GM19193 (cell line): Measurements from ENCODE around the gene CLCNKA.

Source experiments
- POLR2A ChIP-seq: IDR thresholded peaks from 4 replicates; pipeline ENCODE4 v1.6.1; 2011; ENCODE audit not compliant: insufficient read depth, insufficient read length; ENCODE audit errors: extremely low read depth

CLCNKA gene

DNA sequence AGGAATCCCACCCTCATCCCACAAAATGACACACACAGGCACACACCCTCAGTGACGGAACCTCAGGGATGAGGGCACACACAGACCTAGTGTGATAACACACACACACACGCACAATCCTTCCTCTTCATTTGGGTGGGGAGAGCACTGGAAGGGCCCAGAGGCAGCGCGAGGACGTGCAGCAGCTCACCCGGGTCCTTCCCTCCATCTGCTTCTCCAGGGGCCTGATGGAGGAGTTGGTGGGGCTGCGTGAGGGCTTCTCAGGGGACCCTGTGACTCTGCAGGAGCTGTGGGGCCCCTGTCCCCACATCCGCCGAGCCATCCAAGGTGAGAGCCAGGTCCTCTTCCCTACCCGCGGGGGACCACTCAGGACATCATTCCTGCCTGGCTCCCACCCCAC is 557 bp downstream of the CLCNKA start:
- TF ChIP-seq POLR2A = no peak

DNA sequence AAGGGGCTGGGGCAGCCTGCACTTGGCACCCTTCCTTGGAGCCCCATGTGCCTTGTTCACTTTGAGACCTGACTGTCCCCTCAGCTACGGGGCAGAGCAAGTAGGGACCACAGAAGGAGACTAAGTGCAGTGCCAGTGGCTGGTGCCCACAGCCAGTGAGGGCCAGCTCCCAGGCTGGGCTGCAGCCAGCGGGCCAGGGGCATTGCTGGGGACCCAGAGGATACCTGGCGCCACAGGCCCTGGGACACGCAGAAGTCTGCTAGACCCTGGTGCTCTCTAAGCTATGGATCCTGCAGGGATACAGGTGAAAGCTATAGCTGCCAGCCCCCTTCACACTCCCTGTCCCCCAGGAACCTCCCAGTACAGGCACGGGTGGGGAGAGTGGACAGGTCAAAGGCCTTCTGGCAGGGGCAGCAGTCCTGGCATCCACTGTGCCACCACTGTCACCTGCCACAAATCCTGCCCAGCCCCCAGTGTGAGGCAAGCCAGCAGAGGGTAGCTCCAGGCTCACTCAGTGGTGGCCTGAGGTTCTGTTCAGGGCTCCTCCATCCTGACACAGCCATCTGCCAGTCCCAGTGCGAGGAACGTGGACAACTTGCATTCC is 1.3 kb downstream of the CLCNKA start:
- TF ChIP-seq POLR2A = no peak

DNA sequence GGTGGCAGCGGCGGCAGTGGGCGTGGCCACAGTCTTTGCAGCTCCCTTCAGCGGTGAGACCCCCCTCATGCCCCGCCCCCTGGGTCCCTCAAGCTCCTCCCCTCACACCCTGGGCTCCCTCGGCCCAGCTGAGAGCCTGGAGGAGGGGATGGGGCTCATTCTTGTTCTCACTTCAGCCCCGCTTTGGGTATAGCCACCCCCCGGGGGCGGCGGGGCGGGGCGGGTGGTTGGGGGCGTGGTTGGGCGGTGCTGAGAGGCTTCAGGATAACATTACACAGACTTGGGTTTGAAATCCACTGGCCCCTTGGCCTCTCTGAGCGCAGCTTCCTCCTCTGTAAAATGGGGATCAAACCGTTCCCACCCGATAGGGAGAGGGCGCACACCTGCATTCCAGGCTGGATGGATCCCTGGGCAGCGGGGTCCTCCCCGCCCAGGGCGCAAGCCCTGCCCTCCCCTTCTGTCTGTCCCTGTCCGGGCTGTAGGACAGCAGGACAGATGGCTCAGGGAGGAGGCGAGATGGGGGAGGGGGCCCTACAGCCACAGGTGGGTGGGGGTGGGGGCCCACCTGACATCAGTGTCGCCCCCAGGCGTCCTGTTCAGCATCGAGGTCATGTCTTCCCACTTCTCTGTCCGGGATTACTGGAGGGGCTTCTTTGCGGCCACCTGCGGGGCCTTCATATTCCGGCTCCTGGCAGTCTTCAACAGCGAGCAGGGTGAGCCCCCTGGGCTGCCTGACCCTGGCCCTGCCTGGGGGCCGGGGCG is 5.1 kb downstream of the CLCNKA start:
- no peak for TF ChIP-seq POLR2A

DNA sequence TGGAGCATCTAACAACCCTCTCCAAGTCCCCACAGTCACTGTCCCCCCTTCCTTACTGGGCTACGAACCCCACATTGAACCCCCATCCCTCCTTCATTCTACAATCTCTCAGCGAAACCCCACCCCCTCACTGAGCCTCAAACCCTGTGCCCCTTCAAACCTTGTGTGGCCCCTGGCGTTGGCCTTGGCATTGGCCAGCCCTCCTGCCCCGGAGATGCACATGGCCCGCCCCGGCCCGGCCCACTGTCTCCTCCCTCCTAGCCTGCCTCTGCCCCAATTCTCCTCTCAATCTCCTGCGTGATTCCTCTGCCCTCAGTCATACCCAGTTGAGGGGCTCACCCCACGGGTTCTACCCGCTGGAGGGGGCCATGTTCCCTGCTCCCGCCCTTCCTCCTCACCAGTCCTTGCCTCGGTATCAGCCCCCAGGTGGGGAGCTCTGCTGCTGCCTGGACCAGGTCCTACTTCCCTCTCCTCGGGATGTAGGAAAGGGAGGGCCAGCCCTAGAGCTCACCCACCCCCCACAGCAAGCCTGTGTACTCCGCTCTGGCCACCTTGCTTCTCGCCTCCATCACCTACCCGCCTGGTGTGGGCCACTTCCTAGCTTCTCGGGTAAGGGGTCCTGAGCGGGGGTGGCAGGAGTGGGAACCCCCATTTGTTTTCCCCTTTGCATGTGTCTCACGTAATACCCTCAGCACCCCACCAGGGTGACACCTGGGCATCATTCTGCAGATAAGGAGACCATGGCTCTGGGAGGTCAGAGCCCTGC is 6.6 kb downstream of the CLCNKA start:
- no peak for TF ChIP-seq POLR2A

DNA sequence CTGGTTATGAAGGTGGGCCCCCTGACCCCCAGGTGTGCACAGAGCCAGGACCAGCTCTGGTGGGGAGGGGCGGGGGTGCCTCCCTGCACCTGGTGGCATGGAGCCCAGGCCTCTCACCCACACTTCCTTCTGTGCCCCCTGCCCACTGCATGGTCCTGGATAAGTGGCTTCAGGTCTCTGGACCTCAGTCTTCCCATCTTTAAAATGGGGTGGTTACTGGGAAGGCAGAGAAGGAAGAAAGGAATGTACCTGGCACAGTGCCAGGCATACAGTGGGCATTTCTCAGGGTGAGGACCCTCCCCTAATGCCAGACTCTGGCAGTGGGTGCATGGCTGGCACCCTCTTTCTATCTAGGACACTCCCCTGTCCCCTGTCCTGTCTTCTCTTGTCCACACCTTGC is 7.5 kb downstream of the CLCNKA start:
- no peak for TF ChIP-seq POLR2A

DNA sequence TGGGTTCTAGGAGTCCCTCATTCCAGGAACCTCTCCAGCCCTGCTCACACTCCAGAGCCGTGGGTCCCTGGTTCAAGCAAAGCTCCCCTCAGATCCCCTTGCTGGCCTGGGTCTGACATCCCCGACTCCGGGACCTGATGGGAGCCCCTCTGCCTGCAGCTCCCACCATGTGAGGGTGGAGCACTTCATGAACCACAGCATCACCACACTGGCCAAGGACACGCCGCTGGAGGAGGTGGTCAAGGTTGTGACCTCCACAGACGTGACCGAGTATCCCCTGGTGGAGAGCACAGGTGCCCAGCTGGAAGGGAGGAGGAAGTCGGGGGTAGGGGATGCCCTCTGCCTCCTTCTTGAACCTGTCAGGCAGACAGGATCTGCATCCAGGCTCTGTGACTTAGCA is 9.7 kb downstream of the CLCNKA start:
- no peak for TF ChIP-seq POLR2A

DNA sequence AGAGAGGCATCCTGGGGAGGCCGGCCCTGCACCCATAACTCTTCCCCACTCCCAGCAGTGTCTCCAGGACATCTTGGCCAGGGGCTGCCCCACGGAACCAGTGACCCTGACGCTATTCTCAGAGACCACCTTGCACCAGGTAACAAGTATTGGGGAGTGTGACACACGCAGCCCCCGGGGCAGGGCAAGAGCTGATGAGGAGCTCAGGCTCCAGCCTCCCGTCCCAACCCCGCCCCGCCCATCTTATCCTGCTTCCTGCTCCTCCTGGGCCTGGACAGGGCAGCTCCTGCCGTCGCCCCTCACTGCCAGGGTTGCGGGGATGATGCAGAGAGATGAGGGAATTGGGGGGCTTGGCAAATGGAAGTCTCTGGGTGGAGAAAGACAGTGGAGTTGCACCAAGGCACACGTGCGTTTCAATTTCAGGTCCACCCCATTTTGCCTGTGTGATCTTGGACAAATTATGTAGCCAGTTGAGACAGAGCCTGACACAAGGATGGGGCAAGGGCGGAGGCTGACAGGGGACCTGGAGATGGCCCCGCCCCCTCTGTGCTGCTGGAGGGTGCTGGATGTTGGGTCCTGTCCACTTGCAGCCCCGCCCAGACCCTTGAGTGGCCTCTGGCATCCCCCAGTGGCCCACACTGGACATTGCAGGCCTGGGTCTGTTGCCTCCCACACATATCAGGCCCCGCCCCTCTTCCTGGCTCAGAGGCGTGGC is 10.7 kb downstream of the CLCNKA start:
- no peak for TF ChIP-seq POLR2A

DNA sequence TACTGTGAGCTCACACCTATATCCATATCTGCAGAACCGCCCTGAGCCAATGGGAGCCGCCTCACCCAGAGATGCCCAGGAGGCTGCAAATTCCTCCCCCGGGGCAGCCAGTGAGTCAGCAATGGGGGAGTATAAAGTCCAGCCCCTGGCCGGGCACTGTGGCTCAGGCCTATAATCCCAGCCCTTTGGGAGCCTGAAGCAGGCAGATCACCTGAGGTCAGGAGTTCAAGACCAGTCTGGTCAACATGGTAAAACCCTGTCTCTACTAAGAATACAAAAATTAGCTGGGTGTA is 16.7 kb downstream of the CLCNKA start:
- no peak for TF ChIP-seq POLR2A

DNA sequence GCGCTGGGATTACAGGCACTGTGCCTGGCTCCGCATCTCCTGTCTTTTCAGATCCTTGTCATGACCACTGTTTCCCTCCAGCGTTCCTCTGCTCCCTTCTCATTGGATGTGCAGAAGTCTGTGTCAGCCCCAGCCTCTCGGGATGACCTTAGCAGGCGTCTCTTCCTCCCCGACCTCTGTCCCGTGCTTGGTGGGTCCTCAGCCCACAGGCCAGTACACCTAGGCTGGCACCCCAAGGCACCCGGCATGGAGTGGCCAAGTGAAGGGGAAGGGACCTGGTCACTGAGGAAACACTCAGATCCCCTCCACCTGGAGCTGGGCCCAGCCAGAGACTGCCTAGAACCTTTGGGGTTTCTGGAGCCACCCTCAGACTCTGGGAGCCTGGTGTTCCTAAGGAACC is 19.4 kb downstream of the CLCNKA start:
- no peak for TF ChIP-seq POLR2A

DNA sequence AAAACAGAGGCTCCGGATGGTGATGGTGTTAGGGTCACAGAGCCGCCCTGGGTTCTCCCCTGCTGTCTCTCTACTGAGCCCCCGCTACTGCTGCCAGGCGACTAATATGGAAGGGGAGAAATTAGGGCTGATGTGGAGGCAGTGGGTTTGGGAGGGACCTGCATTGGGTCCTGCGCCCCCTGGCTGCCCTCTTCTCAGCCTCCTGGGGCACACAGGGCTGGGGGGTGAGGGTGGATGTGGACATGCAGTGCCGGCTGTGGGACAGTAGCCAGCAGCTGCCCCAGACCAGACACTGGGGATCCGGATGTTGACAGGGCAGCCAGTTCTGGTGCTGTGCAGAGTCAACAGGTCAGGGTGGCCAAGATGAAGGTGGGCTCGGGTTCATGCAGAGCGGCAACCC is 20.3 kb downstream of the CLCNKA start:
- no peak for TF ChIP-seq POLR2A

DNA sequence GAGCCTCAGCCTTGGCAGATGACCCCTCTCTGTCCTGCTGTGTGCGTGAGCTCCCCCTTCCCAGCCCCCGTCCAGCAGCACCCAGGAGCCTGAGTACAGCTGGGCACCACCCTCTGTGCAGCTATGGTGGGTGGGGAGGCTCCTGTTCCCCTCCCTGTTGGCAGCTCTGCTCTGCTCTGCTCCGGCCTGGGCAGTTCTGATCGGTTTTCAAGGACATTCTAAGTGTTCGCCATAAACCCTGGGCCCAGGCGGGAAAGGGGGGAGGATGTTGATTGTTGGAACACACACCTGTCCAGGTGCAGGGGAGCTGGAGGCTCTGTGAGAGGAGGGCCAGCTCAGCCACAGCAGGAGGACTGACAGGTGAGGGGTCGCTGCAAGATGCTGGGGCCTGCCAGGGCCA is 21.7 kb downstream of the CLCNKA start, which contains the start of gene CLCNKB:
Gene CLCNKB (plus strand): TSS at position 262 of the 400 bp plus-strand sequence. CDS start 711 bp downstream, outside the sequence.
- no peak for TF ChIP-seq POLR2A

DNA sequence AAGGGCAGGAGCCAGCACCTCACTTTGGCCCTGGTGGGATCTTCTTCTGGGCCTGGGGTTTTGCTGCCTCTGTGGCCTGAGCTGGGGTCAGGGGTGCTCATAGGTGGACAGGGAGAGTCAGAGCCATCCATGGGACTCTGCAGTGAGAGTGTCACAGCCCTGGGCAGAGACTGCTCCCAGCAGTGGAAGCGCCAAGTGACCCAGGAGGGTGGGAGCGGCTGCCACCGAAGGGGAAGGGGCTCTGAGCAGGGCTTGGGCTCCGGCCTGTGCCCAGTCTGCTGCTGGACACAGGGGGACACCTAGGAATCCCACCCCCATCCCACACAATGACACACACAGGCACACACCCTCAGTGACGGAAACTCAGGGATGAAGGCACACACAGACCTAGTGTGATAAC is 22.1 kb downstream of the CLCNKA start:
- no peak for TF ChIP-seq POLR2A

DNA sequence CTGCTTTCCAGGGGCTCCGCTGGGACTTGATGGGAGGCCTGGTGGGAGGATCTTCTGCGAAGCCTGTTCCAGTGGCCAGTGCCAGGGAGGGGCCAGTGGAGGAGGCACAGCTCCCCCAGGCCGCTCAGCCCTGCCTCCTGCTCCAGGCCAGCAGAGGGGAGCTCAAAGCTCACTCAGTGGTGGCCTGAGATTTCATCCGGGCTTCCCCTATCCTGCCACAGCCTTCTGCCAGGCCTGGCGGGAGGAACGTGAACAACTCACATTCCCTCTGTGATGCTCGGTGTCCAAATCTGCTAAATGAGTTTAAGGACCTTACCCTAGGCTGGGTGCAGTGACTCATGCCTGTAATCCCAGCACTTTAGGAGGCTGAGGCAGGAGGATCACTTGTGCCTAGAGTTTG is 25.0 kb downstream of the CLCNKA start:
- TF ChIP-seq POLR2A = no peak

DNA sequence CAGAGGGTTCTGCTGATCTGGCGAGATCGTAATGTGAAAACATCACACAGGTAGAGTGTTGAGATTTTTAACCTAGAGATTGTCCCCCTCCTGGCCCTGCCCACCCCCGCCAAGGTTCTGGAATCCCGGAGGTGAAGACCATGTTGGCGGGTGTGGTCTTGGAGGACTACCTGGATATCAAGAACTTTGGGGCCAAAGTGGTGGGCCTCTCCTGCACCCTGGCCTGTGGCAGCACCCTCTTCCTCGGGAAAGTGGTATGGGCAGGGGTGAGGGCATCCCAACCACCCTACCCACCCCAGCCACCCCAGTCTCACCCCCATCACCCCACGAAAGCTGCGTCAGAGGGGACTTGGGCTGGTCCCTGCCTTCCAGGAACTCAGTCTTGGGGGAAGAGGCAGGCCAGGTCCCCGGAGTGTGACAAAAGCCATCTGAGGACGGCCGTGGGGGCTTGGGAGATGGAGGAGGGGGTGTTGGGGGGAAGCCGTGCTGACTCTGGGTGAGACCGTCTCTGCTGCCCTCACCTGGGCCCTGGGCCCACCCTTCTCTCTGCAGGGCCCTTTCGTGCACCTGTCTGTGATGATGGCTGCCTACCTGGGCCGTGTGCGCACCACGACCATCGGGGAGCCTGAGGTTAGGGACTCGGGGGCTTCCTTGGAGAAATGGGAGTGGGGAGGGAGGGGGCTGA is 26.1 kb downstream of the CLCNKA start:
- no peak for TF ChIP-seq POLR2A
